ENCODE data around the gene TNK2. TPM values are rescaled to one million over a fixed set of nuclear protein-coding genes. Genes with fewer than 3 reads are reported as not detected.
"Not testable (repeated sequence)": the region's sequence is repeated elsewhere in the genome, so short reads cannot be mapped to it uniquely, and the experiment has no call there.

TNK2 gene
- total RNA-seq, 1 experiment from 2014 or later = 18.2 TPM

DNA sequence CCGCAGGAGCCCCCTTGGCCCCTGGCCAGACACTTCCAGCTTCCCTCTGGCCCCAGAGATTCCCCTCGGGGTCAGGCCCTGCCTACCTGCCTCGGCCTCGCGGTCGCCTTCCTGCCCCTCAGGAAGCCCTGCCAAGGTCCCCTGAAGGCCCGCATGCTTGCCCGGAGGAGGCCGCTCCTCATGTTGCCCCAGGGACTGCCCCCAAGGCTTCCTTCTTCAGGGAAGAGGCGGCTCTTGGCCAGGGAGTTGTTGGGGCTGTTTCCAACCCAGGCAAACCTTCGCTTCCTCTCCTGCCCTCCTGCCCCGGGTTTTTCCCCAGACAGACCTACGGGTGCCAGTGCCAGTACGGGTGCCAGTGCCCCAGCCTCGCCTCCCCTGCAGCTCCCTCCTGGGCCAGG, 83.2 kb downstream of the TNK2 start:
- H3K9me3 ChIP-seq (ENCODE audit: low read depth, low read length, poor library complexity, severe bottlenecking) = no peaks in the 10 kb centered on the region
- TF ChIP-seq, protein P1, sequence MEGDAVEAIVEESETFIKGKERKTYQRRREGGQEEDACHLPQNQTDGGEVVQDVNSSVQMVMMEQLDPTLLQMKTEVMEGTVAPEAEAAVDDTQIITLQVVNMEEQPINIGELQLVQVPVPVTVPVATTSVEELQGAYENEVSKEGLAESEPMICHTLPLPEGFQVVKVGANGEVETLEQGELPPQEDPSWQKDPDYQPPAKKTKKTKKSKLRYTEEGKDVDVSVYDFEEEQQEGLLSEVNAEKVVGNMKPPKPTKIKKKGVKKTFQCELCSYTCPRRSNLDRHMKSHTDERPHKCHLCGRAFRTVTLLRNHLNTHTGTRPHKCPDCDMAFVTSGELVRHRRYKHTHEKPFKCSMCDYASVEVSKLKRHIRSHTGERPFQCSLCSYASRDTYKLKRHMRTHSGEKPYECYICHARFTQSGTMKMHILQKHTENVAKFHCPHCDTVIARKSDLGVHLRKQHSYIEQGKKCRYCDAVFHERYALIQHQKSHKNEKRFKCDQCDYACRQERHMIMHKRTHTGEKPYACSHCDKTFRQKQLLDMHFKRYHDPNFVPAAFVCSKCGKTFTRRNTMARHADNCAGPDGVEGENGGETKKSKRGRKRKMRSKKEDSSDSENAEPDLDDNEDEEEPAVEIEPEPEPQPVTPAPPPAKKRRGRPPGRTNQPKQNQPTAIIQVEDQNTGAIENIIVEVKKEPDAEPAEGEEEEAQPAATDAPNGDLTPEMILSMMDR (conservative IDR thresholded peaks at IDR 0.05; ENCODE audit: low read depth, low read length) = no peak
- no peak for TF ChIP-seq EZH2 (IDR thresholded peaks at IDR 0.05; ENCODE audit: borderline replicate concordance, low read depth, low read length, poor library complexity, severe bottlenecking)
- no TSS peak for BruUV-seq (replicated peaks)
- no peaks in the 10 kb centered on the region for H3K36me3 ChIP-seq (ENCODE audit: insufficient read depth, low read length, poor library complexity, severe bottlenecking)
- ChIA-PET CTCF (no interaction called here), POLR2A (ENCODE audit: low non-redundant PET) (no interaction called here)
- DNase-seq (ENCODE audit: low spot score) = no peak
- H3K27ac ChIP-seq (ENCODE audit: low read depth, low read length, poor library complexity, severe bottlenecking) = no peak overlapping the region
- H3K4me3 ChIP-seq (ENCODE audit: low read depth, low read length, poor library complexity, severe bottlenecking) = no peak overlapping the region
- H3K4me1 ChIP-seq (ENCODE audit: insufficient read depth, low read length, poor library complexity, severe bottlenecking) = no peaks in the 10 kb centered on the region
- no peaks in the 10 kb centered on the region for H3K27me3 ChIP-seq (replicated peaks; ENCODE audit: insufficient read depth, low read depth, low read length, poor library complexity)
- intact Hi-C loops (cut with micrococcal nuclease; ENCODE audit: unreplicated experiment) = no loop called here

DNA sequence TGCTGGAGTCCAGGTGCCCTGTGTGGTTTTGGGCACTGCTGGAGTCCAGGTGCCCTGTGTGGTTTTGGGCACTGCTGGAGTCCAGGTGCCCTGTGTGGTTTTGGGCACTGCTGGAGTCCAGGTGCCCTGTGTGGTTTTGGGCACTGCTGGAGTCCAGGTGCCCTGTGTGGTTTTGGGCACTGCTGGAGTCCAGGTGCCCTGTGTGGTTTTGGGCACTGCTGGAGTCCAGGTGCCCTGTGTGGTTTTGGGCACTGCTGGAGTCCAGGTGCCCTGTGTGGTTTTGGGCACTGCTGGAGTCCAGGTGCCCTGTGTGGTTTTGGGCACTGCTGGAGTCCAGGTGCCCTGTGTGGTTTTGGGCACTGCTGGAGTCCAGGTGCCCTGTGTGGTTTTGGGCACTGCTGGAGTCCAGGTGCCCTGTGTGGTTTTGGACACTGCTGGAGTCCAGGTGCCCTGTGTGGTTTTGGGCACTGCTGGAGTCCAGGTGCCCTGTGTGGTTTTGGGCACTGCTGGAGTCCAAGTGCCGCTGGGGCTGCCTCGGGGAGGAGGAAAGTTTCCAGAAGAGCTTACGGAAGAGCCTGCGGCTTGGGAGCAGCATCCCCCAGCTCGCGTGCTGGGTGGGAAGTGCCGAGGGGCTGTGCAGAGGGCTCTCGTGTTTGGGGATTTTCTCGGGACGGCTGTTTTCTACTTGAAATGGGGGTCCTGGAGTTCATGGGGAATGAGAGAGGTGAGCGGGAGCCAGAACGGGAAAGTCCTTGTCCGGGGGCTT, 83.7 kb downstream of the TNK2 start:
- DNase-seq (ENCODE audit: low spot score); H3K27ac ChIP-seq (ENCODE audit: low read depth, low read length, poor library complexity, severe bottlenecking); POLR2A ChIA-PET (ENCODE audit: low non-redundant PET); H3K4me1 ChIP-seq (ENCODE audit: insufficient read depth, low read length, poor library complexity, severe bottlenecking); H3K27me3 ChIP-seq (replicated peaks; ENCODE audit: insufficient read depth, low read depth, low read length, poor library complexity); BruUV-seq (replicated peaks); H3K9me3 ChIP-seq (ENCODE audit: low read depth, low read length, poor library complexity, severe bottlenecking); intact Hi-C loops (cut with micrococcal nuclease; ENCODE audit: unreplicated experiment); CTCF ChIA-PET; H3K36me3 ChIP-seq (ENCODE audit: insufficient read depth, low read length, poor library complexity, severe bottlenecking); H3K4me3 ChIP-seq (ENCODE audit: low read depth, low read length, poor library complexity, severe bottlenecking): not testable (repeated sequence)

DNA sequence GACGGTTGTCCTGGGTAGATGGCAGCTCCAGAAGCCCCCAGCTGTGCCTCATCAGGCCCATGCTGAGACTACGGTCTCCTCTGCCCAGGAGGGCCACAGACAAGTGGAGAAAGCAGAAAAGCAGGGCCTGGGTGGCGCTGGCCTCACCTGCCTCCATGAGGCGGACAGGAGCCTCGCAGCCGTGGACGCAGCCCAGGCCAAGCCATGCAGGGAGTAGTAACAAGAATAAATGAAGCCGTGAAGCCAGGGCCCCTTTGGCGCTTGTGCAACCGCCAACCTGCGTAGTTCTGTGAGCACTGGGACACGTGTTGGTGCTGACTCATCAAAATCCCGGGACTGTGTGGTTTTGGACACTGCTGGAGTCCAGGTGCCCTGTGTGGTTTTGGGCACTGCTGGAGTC, 84.4 kb downstream of the TNK2 start:
- Histone ChIP-seq H3K27ac (ENCODE audit: low read depth, low read length, poor library complexity, severe bottlenecking) (no peak overlapping the region), H3K36me3 (ENCODE audit: insufficient read depth, low read length, poor library complexity, severe bottlenecking) (no peaks in the 10 kb centered on the region), H3K4me1 (ENCODE audit: insufficient read depth, low read length, poor library complexity, severe bottlenecking) (no peaks in the 10 kb centered on the region), H3K4me3 (ENCODE audit: low read depth, low read length, poor library complexity, severe bottlenecking) (no peak overlapping the region), H3K27me3 (replicated peaks; ENCODE audit: insufficient read depth, low read depth, low read length, poor library complexity) (no peaks in the 10 kb centered on the region), H3K9me3 (ENCODE audit: low read depth, low read length, poor library complexity, severe bottlenecking) (no peaks in the 10 kb centered on the region)
- ChIA-PET CTCF (no interaction called here), POLR2A (ENCODE audit: low non-redundant PET) (no interaction called here)
- BruUV-seq (replicated peaks) = no TSS peak
- no peak for DNase-seq (ENCODE audit: low spot score)
- intact Hi-C loops (cut with micrococcal nuclease; ENCODE audit: unreplicated experiment) = no loop called here
- TF ChIP-seq, protein P1 (conservative IDR thresholded peaks at IDR 0.05; ENCODE audit: low read depth, low read length) = no peak

DNA sequence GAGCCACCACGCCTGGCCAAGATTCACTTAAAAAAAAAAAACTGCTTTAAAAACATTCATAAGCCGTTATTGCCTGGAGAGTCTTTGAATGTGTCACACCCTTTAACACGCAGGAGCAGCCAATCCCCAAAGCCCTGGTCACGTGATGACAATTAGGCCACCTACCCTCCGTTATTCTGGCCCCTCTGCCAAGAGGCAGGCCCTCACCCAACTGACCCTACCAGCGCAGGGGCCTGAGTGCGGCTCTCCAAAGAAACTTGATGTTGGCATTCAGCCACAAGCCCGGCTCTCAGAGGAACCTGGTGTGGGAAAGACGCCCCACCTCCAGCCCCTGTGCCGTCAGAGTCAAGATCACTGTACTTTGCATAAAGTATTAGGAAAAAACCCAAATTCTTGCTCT, 85.1 kb downstream of the TNK2 start:
- TF ChIP-seq, protein P1 (conservative IDR thresholded peaks at IDR 0.05; ENCODE audit: low read depth, low read length) = no peak
- no peak for TF ChIP-seq EZH2 (IDR thresholded peaks at IDR 0.05; ENCODE audit: borderline replicate concordance, low read depth, low read length, poor library complexity, severe bottlenecking)
- ChIA-PET CTCF (no interaction called here), POLR2A (ENCODE audit: low non-redundant PET) (no interaction called here)
- intact Hi-C loops (cut with micrococcal nuclease; ENCODE audit: unreplicated experiment) = no loop called here
- Histone ChIP-seq H3K27ac (ENCODE audit: low read depth, low read length, poor library complexity, severe bottlenecking) (no peak overlapping the region), H3K4me1 (ENCODE audit: insufficient read depth, low read length, poor library complexity, severe bottlenecking) (no peaks in the 10 kb centered on the region), H3K27me3 (replicated peaks; ENCODE audit: insufficient read depth, low read depth, low read length, poor library complexity) (no peaks in the 10 kb centered on the region), H3K4me3 (ENCODE audit: low read depth, low read length, poor library complexity, severe bottlenecking) (no peak overlapping the region), H3K36me3 (ENCODE audit: insufficient read depth, low read length, poor library complexity, severe bottlenecking) (no peaks in the 10 kb centered on the region), H3K9me3 (ENCODE audit: low read depth, low read length, poor library complexity, severe bottlenecking) (no peaks in the 10 kb centered on the region)
- DNase-seq (ENCODE audit: low spot score) = no peak
- no TSS peak for BruUV-seq (replicated peaks)

Data from A673 (cell line).